Nucleus accumbens (tissue), 56 donors: ENCODE measurements around the gene TRIM37.
"Not testable (repeated sequence)": the region's sequence is repeated elsewhere in the genome, so short reads cannot be mapped to it uniquely, and the experiment has no call there.

Source experiments
- DNase-seq, 56 donors: peaks; one replicate each; lab custom pipeline; 2025; lab: John Stamatoyannopoulos, UW

TRIM37 gene

GRCh38 chr17:58960068-58960467, 146.6 kb downstream of the TRIM37 start:
- no peak for DNase-seq

- DNase-seq: not testable (repeated sequence)
These were observed 149.0 kb downstream of the TRIM37 start for GRCh38 chr17:58957725-58958073.

GRCh38 chr17:58956997-58957724, 149.5 kb downstream of the TRIM37 start:
- DNase-seq: no peak

- not testable (repeated sequence) for DNase-seq
These were observed 152.3 kb downstream of the TRIM37 start for GRCh38 chr17:58954358-58954757.

- DNase-seq: no peak
These were observed 158.9 kb downstream of the TRIM37 start for GRCh38 chr17:58947824-58948223.

GRCh38 chr17:58947411-58947810, 159.3 kb downstream of the TRIM37 start:
- DNase-seq: no peak

- no peak for DNase-seq
These were observed 162.5 kb downstream of the TRIM37 start for GRCh38 chr17:58944166-58944565.

- peak in 22 of 56 donors; percentile 1 to 68 (median 22) for DNase-seq
These were observed 170.4 kb downstream of the TRIM37 start for GRCh38 chr17:58936295-58936694.

GRCh38 chr17:58932956-58933355, 173.7 kb downstream of the TRIM37 start:
- DNase-seq: no peak
